Endometrium (tissue), 2 donors: ENCODE data around the gene CYP26B1.

Experiments used
- FAIRE-seq: peaks from 2 replicates; lab custom pipeline; 2012; peaks lifted over from hg19 to GRCh38; lab: Jason Lieb, UNC
- donor health status: control.
- donor health status: control.

CYP26B1 gene

GRCh38 chr2:72129681-72130340 is 17.9 kb downstream of the CYP26B1 start:
- no peak for FAIRE-seq

- no peak for FAIRE-seq
These were observed 18.8 kb downstream of the CYP26B1 start for GRCh38 chr2:72128843-72129227.

- FAIRE-seq: no peak
These were observed 19.4 kb downstream of the CYP26B1 start for GRCh38 chr2:72128059-72128842.

- FAIRE-seq: no peak
These were observed 20.1 kb downstream of the CYP26B1 start for GRCh38 chr2:72127401-72128058.

GRCh38 chr2:72126186-72127100 is 21.2 kb downstream of the CYP26B1 start:
- no peak for FAIRE-seq

GRCh38 chr2:72124376-72124775 is 23.3 kb downstream of the CYP26B1 start:
- no peak for FAIRE-seq

GRCh38 chr2:72121153-72121552 is 26.5 kb downstream of the CYP26B1 start:
- FAIRE-seq: no peak

DNA sequence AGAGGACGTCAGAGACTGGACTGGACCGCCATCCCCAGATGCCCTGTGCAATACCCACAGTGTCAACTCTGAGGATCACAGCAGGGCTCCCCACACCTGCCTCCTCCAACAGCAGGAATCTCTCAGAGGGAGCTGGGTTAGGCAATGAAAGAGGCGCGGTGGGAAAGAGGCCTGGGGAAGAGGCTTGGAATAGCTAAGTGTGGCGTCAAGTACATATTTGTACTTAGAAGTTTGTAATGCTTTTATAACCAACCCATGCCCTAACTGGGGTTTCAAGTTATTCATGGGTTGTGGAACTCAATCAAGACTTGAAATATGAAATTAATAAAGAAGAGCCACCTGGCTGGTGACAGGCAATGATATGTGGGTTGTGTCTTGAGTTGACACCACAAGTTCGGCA is 28.7 kb downstream of the CYP26B1 start:
- no peak for FAIRE-seq

DNA sequence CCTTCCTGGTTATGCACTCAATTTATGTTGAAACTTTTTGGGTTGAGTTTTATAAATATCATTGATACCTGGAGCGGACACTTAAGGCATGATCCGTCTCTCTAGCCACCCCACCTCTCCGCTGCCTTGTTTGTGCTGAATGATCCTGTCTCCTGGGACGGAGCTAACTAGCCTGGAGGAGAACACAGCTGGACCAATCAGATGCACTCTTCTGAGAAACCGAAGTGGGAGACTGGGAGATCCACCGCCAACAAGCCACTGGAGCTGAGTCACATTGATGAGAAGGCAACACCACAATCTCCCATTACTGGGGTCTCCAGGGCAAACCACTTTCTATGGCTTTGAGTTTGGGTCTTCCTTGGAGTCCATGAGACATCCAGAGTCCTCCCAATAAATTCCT is 29.3 kb downstream of the CYP26B1 start:
- no peak for FAIRE-seq

DNA sequence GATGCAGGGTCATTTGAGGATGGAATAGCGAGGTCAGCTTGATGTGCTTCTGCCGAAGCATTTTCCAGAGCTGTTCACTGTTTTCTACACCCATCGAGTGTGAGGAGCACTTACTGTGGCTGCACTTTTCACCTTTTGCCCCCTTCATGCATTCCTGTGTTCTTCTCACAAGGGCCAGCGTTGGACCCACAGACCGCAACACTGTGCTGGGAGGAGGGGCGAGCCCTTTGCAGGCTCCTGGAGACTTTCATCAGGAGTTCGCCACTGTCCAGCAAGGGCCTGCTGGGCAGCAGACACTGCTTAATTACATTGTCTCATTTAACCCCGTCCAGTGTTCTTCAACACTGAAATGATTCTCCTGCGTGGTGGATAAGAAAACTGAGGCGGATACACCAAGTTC is 29.9 kb downstream of the CYP26B1 start:
- no peak for FAIRE-seq

DNA sequence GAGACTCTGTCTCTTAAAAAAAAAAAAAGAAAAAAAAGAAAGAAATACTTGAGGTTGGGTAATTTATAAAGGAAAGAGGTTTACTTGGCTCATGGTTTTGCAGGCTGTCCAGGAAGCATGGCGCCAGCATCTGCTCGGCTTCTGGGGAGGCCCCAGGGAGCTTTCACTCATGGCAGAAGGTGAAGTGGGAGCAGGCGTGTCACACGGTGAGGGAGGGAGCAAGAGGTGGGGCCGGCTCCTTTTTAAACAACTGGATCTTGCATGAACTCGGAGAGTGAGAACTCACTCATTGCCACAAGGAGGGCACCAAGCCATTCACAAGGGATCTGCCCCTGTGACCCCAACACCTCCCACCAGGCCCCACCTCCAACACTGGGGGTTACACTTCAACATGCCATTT is 30.6 kb downstream of the CYP26B1 start:
- no peak for FAIRE-seq

DNA sequence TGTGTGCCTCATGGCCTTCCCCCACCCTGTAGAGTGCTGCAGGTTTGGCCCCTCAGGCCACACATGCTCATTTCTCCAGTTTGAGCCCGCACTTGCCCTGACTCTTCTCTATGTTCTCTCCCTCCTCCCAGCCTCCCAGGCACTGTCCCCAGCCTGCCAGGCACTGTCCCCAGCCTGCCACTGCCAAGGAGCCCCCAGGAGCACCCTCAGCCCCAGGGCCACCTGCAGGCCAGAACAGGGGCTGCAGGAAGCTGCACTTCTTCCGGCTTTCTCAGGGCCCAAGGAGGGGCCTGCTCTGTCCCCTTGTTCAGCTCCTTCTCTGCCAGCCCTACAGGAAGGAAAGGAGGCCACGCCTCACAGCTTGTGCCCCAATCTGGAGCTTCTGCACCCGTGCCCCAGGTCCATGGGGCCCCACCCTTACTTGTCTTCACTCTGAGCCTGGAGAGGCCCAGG is 31.6 kb downstream of the CYP26B1 start:
- FAIRE-seq: no peak

GRCh38 chr2:72115110-72116080 is 32.3 kb downstream of the CYP26B1 start:
- no peak for FAIRE-seq

GRCh38 chr2:72114693-72115051 is 33.0 kb downstream of the CYP26B1 start:
- FAIRE-seq: no peak

GRCh38 chr2:72113847-72114692 is 33.6 kb downstream of the CYP26B1 start:
- FAIRE-seq: no peak

- FAIRE-seq: no peak
These were observed 34.4 kb downstream of the CYP26B1 start for GRCh38 chr2:72112981-72113846.

- no peak for FAIRE-seq
These were observed 35.3 kb downstream of the CYP26B1 start for GRCh38 chr2:72112401-72112800.

- FAIRE-seq: no peak
These were observed 36.6 kb downstream of the CYP26B1 start for GRCh38 chr2:72111061-72111460.

GRCh38 chr2:72109904-72110303 is 37.8 kb downstream of the CYP26B1 start:
- no peak for FAIRE-seq
